Thyroid gland (tissue), 4 donors: Measurements from ENCODE around the gene CALU. TPM values are rescaled to one million over a fixed set of nuclear protein-coding genes. Genes with fewer than 3 reads are reported as not detected.

ENCODE experiments used
- DNase-seq, 2 donors: peaks; one replicate each; pipeline ENCODE4 v3.0.0-alpha.2; 2019
- H3K27ac ChIP-seq, 3 donors: fragments of 200-600 bp; sonication (generic); 1 replicate in 2 of 3; 2 replicates in 1 of 3; pipeline ENCODE4 v1.5.1; 2016 to 2019; ENCODE audit warnings: mild to moderate bottlenecking in 1 of 3, moderate library complexity in 1 of 3
- H3K27me3 ChIP-seq: fragments of 200-600 bp; sonication (generic); one replicate; pipeline ENCODE4 v1.5.1; 2019
- H3K36me3 ChIP-seq, 2 donors: fragments of 200-600 bp; sonication (generic); one replicate each; pipeline ENCODE4 v1.5.1; 2016 to 2019
- H3K4me1 ChIP-seq, 2 donors: fragments of 200-600 bp; sonication (generic); one replicate each; pipeline ENCODE4 v1.5.1; 2017 to 2019
- H3K4me3 ChIP-seq, 3 donors: fragments of 200-600 bp; sonication (generic); replicated peaks in 1 of 3; 1 replicate in 2 of 3; 2 replicates in 1 of 3; pipeline ENCODE4 v1.5.1; 2016; ENCODE audit warnings: mild to moderate bottlenecking in 1 of 3
- H3K9me3 ChIP-seq: fragments of 200-600 bp; sonication (generic); one replicate; pipeline ENCODE4 v1.5.1; 2017
- POLR2A ChIP-seq, 2 donors: fragments of 450-650 bp; IDR thresholded peaks; one replicate each; pipeline ENCODE4 v1.6.1; 2017; ENCODE audit warnings: antibody characterized with exemption in 2 of 2, mild to moderate bottlenecking in 2 of 2, moderate library complexity in 1 of 2
- WGBS, 2 donors: methylation state at CpG; one replicate each; pipeline ENCODE4 v1.1.5; 2017; 5-methylcytosine and 5-hydroxymethylcytosine counted together
- intact Hi-C: fragments of 100-400 bp; cut with DNase I; formaldehyde crosslinking; loops from one replicate; pipeline ENCODE4 v1.15.1; 2023
- total RNA-seq, 4 donors: library from RNA; depleted of rRNA; stranded (reverse); fragments of >200 nt; gene quantifications; one replicate each; pipeline ENCODE4 v1.2.3, GENCODE V29; 2016
- TF ChIP-seq, protein P1 (sequence below), 6 experiments: fragments of 200-600 bp in 3 of 6; fragments of 450-650 bp in 3 of 6; sonication (generic) in 3 of 6; IDR thresholded peaks; one replicate each; pipeline ENCODE4 v1.5.1; 2016 to 2019; ENCODE audit warnings: antibody characterized with exemption in 6 of 6, mild to moderate bottlenecking in 2 of 6, inconsistent platforms in 1 of 6, moderate library complexity in 1 of 6

The CALU gene
- total RNA-seq, 4 donors from 2014 or later, result 115 to 143 (median 132) TPM

- TF ChIP-seq, protein P1, sequence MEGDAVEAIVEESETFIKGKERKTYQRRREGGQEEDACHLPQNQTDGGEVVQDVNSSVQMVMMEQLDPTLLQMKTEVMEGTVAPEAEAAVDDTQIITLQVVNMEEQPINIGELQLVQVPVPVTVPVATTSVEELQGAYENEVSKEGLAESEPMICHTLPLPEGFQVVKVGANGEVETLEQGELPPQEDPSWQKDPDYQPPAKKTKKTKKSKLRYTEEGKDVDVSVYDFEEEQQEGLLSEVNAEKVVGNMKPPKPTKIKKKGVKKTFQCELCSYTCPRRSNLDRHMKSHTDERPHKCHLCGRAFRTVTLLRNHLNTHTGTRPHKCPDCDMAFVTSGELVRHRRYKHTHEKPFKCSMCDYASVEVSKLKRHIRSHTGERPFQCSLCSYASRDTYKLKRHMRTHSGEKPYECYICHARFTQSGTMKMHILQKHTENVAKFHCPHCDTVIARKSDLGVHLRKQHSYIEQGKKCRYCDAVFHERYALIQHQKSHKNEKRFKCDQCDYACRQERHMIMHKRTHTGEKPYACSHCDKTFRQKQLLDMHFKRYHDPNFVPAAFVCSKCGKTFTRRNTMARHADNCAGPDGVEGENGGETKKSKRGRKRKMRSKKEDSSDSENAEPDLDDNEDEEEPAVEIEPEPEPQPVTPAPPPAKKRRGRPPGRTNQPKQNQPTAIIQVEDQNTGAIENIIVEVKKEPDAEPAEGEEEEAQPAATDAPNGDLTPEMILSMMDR (IDR thresholded peaks at IDR 0.05), result no peak
- no peak for TF ChIP-seq POLR2A (IDR thresholded peaks at IDR 0.05)
- H3K4me1 ChIP-seq, result peaks cover 8 to 9% of the 10 kb centered on the region in 2 donors
- intact Hi-C loops, result no loop called here
- H3K4me3 ChIP-seq, result no peak overlapping the region
- no peak overlapping the region for H3K27ac ChIP-seq
- no peak for DNase-seq
- no peaks in the 10 kb centered on the region for H3K9me3 ChIP-seq
- WGBS, 2 donors, result 66 to 68% methylated on average over 10 of the region's 10 CpGs
- H3K27me3 ChIP-seq, result no peaks in the 10 kb centered on the region
- H3K36me3 ChIP-seq, result no peaks in the 10 kb centered on the region
These were observed 53.5 kb downstream of the CALU start for GRCh38 chr7:128792471-128793180.

GRCh38 chr7:128793181-128793547 is 54.0 kb downstream of the CALU start:
- peaks cover 8 to 9% of the 10 kb centered on the region in 2 donors for H3K4me1 ChIP-seq
- 95 to 96% methylated on average over 5 of the region's 5 CpGs for WGBS, 2 donors
- H3K27ac ChIP-seq, result no peak overlapping the region
- TF ChIP-seq, protein P1 (IDR thresholded peaks at IDR 0.05), result no peak
- TF ChIP-seq POLR2A (IDR thresholded peaks at IDR 0.05), result no peak
- H3K4me3 ChIP-seq, result no peak overlapping the region
- intact Hi-C loops, result no loop called here
- no peaks in the 10 kb centered on the region for H3K9me3 ChIP-seq
- H3K36me3 ChIP-seq, result no peaks in the 10 kb centered on the region
- no peaks in the 10 kb centered on the region for H3K27me3 ChIP-seq
- DNase-seq, result no peak

DNA sequence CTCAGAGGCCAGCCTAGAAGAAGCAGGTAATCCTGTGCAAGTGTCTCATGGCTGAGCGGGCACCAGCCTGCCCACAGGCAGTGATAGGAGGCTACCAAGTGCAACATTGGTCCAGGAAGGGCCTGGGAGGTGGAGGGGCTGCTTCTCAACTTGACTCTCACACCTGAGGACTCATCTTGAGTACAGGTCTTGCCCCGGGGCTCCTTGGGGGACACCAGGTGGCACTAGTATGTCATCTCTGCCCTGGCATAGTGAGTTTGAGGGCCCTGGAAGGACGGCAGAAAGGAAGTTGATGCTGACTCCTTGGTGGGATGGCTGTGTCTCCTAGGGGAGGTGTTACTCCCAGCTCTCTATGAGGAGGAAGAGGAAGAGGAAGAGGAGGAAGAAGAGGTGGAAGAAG is 54.9 kb downstream of the CALU start:
- Histone ChIP-seq H3K9me3 (no peaks in the 10 kb centered on the region), H3K4me1 (peaks cover 8 to 9% of the 10 kb centered on the region in 2 donors), H3K36me3 (no peaks in the 10 kb centered on the region), H3K4me3 (no peak overlapping the region), H3K27me3 (no peaks in the 10 kb centered on the region), H3K27ac (no peak overlapping the region)
- intact Hi-C loops, result no loop called here
- no peak for TF ChIP-seq POLR2A (IDR thresholded peaks at IDR 0.05)
- TF ChIP-seq, protein P1 (IDR thresholded peaks at IDR 0.05), result no peak
- peak in 1 of 2 donors; percentile 9 for DNase-seq
- 61 to 63% methylated on average over 3 of the region's 3 CpGs for WGBS, 2 donors

- WGBS, 2 donors, result 93 to 95% methylated on average over 6 to 8 of the region's 8 CpGs
- no peaks in the 10 kb centered on the region for H3K9me3 ChIP-seq
These were observed 55.3 kb downstream of the CALU start for GRCh38 chr7:128794436-128794835.

GRCh38 chr7:128795129-128795528 is 56.0 kb downstream of the CALU start:
- H3K9me3 ChIP-seq, result no peaks in the 10 kb centered on the region
- H3K27ac ChIP-seq, result no peak overlapping the region
- H3K4me3 ChIP-seq, result no peak overlapping the region
- no peaks in the 10 kb centered on the region for H3K36me3 ChIP-seq
- WGBS, 2 donors, result 88 to 89% methylated on average over 4 of the region's 4 CpGs
- TF ChIP-seq POLR2A (IDR thresholded peaks at IDR 0.05), result no peak
- peaks cover 8 to 9% of the 10 kb centered on the region in 2 donors for H3K4me1 ChIP-seq
- intact Hi-C loops, result no loop called here
- no peaks in the 10 kb centered on the region for H3K27me3 ChIP-seq
- DNase-seq, result no peak

More at GRCh38 chr7:128794436-128794835, 55.3 kb downstream of the CALU start:
- Histone ChIP-seq H3K4me1 (peaks cover 8 to 9% of the 10 kb centered on the region in 2 donors), H3K4me3 (no peak overlapping the region), H3K36me3 (no peaks in the 10 kb centered on the region), H3K27ac (no peak overlapping the region), H3K27me3 (no peaks in the 10 kb centered on the region)
- DNase-seq, result no peak
- intact Hi-C loops, result no loop called here
- no peak for TF ChIP-seq POLR2A (IDR thresholded peaks at IDR 0.05)
- TF ChIP-seq, protein P1 (IDR thresholded peaks at IDR 0.05), result no peak
